Measurements from ENCODE around the gene ATP8B4.
A peak's percentile ranks its signal among the peaks of the same experiment; 100 is the strongest.
"Not testable (repeated sequence)": the region's sequence is repeated elsewhere in the genome, so short reads cannot be mapped to it uniquely, and the experiment has no call there.

ATP8B4 gene

DNA sequence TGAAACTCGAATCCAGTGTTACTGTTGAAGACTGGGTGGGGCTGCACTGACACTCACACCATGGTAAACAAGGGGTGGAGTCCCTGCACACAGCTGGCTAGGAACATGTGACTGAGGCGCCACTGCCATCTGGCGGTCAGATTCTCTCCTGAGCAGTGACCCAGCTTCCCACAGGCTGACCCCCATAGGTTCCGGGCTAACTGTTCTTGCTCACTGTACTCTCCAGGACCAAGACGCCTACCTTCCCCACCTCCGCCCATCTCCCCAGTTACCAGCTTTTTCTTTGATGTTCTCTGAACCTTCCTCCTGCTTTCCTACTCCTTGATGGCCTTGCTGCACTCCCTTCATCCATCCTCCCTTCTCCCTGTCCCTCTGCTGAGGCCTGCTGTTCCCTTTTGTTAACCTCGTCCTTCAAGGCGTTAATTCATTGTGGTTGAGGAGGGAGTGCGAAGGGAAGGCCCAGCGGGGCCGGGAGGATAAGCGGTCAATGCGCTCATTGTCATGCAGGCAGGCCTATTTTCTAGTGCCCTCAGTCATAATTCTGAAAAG, 115.2 kb downstream of the ATP8B4 start:
- peak; percentile 72 to 74 for DNase-seq

DNA sequence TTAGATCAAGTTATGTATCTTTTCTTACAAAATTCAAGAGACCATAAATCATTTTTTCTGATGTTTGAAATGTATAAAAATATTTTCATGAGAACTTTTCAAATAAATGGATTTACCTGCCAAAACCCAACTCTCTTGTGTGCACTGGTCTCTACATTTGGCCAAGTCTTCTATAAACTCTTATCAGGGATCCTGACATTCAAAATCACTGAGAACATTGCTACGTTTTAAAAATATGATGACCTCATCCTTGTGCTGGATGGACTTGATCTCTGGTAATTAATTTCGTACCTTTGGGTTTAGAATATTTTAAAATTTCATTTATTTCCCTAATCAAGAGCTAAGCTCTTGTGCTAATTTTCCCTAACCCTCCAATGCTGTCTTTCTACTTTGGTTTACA, 127.4 kb downstream of the ATP8B4 start:
- no peak for DNase-seq

DNA sequence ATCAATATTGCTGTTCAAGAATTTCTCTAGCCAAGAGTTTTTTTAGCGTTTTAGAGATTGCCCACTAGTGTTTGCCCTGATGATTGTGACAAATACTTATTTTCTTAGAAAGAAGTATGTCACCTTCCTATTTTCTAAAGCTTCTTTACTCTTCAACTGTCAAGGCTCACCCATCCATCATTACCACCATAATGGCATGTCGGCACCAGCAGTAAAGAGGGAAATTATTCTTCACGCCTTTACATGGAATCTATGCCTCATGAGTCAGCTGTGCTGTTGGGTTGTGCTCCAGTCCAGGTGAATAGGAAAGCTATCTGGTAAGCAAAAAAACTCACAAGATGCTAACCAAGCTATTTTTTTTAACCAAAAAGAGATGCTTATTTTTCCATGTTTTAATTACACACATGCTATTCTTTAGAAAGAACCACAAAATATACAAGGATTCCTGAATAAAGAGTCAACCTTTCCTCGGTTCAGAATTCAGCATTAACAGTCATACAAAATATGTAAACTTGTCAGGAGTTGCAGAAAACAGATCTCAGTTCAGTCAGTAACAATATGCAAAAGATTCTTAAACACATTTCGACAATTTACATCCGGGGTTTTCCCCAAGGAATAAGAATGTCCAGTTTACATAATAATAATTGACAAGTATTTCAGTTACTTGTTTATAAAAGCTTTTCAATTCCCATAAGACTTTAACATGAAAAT, 128.0 kb downstream of the ATP8B4 start:
- DNase-seq: no peak

DNA sequence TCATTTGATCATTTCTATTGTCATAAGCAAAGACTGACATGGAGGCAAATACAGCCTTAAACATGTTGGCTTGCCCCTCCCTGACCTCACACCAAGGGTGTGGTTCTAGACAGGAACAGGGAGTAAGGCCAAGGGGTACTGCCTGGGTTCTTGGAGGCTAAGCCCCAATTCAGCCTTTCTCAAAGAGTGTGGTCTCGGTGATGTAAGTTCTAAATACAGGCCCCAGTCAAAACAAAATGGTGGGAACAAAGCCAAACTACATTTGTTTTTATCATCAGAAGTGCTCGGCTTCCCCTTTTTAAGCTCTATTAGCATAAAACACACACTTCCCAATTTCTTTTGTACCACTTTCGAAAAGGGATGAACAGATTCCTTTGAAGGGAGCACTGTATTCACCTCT, 129.5 kb downstream of the ATP8B4 start:
- DNase-seq: no peak

DNA sequence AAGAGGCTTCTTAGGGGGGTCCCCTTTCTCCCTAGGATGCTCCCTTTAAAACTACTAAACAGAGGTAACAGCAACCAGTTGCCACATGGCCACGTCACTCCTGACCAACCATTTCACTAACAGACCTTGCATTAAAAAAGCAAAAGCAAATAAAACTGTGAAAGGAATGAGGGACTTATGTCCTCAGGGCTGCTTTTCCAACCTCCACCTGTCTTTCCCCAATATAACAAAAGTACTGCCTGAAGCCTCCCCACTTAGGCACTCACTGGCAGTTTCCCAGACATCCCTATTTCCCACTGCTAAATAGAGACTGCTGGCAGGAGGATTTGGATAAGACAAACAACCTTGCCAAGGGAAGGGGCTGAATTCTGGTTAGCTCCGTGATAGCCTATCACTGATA, 130.3 kb downstream of the ATP8B4 start:
- DNase-seq: no peak

DNA sequence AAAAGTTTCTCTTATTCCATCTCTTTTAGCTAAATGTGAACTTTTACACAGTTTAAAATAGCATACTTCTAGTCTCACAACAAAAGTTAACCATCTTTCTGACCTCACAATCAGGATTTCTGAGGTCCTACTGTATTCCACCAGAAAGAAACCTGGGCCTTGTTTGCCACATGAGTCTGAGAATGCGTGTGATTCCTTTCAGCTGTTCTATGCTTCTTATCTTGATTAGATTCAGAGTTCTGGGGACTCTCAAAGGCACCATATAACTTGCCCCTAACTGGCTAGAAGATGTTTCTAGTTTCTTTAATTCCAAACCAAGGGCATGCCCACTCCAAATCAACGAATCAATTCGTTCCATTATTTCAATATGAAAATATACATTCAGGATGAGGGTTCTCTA, 131.1 kb downstream of the ATP8B4 start:
- DNase-seq: no peak

DNA sequence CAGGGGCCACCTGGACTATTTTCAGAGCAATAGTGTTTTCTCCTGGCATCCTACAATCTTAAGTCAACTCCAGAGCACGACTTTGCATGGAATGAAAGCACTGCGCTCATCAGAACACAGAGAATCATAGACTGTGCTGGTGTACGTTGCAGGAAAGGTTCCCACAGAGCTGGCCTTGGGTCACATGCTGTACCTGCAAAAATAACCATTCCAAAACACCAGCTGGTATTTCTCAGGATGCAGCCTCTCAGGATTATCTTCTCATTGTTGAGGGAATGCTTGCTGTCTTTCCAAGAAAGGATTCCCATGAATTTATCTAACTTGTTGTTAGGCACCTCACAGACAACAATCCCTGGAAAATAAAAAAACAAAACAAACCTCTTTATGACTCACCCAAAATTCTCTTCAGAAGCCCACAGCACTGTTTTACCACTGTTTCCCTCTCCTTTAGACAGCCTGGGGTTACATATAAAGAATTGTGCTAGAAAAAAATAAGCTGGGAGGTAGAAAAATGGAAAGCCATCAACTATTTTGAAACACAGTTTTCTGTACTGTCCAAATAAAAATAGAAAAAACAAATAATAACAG, 131.7 kb downstream of the ATP8B4 start:
- no peak for DNase-seq

DNA sequence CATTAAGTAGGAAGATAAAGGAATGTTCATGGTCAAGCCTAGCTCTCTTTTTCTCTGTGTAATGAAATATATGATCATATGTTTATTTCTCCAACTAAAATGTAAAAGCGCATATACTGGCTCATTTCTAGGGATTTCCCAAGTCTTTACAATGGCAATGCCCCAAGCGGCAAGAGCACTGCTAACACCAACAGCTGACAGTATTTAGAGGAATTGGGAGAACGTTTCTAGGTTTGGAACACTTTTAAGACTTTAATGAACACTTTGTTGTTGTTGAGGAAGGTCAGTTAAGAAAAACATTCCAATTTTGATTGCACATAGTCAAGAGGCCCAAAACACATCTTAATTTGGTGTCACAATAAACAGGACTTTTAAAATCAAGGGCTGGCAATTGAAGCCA, 132.7 kb downstream of the ATP8B4 start:
- DNase-seq: no peak

DNA sequence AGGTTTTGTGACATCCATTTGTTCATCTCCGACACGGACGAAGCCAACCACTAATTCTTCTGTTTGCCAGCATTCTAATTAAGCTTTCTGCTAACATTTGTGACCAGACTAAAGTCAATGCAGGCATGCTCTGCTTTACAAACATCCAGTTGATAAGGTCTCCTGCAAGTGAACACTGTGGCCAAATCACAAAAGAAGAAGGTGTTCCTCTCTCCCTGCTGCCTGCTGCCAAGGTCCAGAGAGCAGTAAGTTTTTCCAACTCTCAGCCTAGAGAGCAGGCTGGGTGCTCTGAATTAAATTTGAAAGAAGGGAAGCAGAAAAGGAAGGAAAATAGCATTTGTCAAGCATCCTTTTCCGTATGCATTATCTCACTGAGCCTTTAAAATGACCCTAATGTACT, 133.6 kb downstream of the ATP8B4 start:
- no peak for DNase-seq

DNA sequence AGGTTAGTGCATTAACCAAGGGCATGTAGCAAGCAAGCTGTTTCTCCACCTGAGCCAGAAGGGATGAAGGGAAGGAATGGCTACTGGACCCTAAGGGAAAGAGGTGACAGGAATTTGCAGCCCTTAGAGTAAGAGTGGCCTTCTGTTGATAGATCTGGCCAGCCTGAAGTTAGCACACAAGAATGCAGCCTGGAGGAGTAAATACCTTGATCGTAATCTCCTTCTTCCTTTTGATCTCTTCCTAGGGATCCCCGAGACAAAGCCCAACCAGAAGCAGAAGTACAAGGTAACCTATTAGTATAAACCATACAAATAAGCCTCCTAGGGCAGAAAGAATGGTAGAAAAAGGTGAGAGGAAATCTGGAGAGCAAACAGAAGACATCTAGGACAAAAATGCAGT, 134.6 kb downstream of the ATP8B4 start:
- DNase-seq: no peak

DNA sequence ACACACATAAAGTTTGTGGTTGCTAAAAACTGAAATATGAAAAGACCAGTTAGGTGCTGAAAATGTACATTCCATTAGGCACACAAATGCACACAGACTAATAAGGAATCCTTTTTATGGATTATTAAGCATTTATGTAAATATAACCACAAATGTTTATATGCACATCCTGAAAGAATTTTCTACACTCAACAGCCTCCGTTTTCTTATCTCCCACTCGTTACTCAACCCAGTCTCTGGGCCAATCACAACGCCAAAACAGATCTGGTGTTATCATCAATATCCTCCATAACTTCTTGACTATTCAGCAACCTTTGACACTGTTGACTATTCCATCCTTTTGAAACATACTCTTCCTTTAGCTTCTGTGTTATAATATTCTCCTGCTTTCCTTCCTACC, 136.4 kb downstream of the ATP8B4 start:
- DNase-seq: no peak

DNA sequence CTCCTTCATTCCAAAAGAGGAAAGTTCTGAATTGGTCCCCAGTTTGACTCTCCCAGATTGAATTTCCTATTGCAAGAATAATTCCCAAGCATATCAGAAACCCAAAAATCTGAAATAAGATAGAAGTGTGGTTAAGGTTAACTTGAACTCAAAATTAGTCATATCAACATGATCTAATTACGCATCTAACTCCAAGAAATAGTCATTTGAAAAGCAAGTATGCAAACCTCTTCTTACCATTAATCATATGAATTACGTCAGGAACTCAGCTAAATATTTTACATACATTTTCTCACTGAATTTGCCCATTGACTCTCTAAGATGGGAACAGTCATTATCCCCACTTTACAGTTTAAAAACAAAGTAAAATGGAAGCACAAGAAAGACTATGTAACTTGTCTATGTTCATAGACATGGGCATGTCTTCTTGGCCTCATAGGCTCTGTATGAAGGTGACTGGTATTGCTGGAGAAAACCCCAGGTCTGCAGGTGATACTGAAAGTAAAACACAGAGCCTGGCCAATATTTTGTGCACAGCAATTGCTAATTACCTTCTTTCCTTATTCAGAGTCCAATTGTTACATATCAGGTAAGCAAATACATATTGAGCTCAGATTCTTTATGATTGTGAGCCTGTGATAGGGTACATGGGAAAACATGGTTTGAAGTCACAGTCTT, 139.2 kb downstream of the ATP8B4 start:
- DNase-seq: no peak

DNA sequence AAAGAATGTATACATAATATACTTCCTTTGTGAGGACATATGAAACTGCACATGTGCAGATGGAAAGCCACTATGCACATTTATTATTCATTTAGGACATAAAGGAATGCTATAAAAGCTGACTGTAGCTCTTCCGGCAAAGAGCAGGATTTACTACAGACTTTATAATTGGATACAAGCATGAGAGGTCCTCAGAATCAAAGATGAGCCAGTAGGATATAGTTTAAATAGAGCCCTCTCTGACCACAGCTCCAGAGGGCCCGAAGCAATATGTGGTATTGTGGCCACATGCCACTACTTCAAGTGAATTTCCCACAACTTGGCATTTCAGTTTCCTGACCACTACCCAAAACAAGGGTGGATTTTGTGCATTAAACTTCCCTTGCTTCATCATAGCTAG, 140.9 kb downstream of the ATP8B4 start:
- no peak for DNase-seq

DNA sequence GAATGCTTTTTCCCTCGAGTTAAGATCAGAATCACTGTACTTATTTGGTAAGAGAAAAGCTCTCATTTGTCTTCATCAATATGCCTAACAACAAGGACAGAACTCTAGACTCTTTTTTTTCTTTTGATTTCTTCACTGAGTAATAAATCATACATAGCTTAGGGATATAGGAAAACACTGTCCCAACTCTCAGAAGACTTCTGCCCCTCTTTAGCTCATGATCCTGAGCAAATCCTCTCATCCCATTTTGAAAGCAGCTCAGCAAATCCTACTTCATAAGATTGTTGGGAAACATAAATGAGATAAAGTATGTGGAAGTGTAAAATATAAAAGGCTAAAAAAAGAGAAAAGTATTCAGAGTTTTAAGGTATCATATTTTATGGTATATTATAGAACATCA, 141.7 kb downstream of the ATP8B4 start:
- DNase-seq: no peak

DNA sequence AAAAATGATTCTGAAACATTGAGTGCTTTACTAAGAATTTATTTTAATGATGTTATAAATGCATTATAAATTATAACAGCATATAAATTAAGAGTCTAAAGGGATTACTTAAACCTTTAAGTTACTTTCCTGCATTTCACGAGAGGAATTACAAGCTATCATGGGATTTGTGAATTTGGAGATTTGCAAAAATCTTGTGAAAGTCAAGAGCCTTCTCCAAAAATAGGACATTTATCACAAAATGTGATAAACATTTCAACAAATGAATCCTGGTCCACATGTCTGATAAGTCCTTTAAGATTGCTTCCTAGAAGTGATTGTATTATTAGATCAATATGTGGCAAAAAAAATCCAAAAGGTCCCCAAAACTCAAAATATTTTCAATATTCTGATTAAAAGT, 154.5 kb downstream of the ATP8B4 start:
- DNase-seq: no peak

DNA sequence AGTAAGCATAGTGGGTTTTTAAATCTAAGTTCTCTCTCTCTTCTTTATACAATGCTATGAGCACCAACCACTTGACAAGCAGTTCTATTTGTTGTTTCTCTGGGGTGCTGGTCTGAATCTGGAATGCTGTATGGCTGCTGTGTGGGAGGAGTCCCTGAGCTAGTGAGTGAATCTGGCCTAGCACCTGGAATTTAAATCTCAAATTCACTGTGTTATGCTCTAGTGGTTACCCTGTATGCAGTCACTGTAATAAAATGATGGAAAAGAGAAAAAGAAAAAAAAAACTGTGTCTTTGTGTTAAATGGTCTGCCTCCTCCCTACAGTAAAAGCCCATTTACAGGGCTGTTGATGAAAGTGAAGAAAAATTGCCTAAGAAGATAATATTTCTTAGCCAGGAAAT, 155.0 kb downstream of the ATP8B4 start:
- no peak for DNase-seq

DNA sequence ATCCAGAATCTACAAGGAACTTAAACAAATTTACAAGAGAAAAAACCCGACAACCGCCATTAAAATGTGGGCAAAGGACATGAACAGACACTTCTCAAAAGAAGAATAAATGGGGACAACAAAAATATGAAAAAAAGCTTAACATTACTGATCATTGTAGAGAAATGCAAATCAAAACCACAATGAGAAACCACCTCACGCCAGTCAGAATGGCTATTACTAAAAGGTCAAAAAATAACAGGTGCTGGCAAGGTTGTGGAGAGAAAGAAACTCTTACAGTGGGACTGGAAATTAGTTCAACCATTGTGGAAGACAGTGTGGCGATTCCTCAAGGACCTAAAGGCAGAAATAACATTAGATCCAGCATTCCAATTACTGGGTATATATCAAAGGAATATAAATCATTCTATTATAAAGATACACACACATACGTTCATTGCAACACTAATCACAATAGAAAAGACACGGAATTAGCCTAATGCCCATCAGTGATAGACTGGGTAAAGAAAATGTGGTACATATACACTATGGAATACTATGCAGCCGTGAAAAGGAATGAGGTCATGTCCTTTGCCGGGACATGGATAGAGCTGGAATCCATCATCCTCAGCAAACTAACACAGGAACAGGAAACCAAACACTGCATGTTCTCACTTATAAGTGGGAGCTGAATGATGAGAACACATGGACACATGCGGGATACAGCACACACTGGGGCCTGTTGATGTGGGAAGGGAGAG, 155.8 kb downstream of the ATP8B4 start:
- not testable (repeated sequence) for DNase-seq

DNA sequence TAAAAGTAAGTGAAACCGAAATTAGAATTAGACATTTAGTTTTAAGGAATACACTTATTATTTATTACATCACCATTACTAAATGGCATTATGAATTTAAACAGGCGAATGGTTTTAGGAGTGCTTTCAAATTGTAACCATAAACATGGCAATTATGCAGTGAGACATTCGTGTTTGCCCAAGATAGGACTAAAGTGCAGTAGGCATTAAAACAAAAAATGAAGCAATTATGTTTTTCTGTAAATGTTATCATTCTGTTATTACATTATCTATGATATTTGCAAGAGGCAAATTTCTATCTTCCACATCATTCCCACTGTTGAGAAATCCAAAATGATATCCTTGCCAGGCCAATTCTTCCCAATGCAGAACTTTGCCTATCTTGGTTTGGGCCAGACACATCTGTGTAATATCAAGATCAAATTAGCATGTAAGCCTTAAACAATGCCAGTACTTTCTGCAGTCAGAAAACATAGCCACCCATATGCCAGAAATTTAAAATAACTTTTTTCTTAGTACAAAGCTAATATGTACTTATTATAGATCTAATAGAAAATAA, 156.9 kb downstream of the ATP8B4 start:
- DNase-seq: no peak

DNA sequence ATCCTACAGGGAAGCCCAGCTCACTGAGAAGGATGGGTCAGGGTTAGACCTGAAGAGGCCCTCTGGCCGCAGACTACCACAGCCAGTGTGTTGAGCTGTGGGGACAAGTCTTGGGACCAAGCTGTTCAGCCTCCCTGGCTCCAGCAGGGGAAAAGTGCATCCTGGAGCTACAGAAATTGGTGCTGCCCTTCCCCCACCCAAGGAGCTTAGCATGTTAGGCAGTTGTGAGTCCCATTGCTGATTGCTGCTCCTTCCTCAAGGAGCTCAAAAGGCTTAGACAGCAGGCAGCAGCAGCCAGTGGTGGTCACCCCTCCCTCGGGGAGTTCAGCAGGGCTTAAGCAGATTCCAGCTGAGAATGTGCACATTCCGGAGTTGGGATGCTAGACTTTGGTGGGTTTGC, 165.6 kb downstream of the ATP8B4 start:
- DNase-seq: no peak

DNA sequence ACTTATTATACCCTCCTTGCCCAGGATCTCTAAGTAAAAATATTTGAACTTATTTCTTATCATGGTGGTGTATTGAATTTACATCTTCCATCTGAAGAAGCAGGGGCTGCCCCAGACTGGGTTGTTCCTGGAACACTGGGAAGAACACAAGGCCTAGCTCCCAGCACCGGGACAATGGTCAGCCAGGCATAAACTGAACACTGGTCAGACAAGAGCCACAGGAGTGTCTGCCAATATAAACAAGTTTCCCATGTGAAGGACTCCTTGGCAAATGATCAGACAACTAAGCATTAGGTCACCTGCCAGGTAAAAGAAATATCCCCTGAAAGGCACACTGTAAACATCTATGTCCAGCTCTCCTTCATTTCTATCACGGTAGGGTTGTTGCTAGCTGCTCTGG, 172.4 kb downstream of the ATP8B4 start:
- no peak for DNase-seq

DNA sequence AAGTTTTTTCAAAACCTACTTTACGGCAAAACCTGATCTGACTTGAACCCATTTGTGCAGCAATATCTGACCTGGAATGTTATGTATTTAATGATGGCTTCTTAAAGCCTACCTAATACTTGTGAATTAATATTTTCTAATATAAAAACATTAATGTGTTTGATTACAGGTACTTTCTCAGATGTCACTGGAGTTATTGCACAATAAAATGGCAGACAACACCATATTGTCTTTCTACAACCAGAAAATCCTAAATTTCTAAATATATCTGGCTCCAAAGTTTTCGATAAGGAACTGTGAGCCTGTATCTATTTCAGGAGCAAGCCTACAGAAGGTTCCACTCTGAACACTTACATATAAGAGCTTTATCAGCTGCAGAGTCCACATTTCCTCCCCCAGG, 184.5 kb downstream of the ATP8B4 start:
- no peak for DNase-seq

DNA sequence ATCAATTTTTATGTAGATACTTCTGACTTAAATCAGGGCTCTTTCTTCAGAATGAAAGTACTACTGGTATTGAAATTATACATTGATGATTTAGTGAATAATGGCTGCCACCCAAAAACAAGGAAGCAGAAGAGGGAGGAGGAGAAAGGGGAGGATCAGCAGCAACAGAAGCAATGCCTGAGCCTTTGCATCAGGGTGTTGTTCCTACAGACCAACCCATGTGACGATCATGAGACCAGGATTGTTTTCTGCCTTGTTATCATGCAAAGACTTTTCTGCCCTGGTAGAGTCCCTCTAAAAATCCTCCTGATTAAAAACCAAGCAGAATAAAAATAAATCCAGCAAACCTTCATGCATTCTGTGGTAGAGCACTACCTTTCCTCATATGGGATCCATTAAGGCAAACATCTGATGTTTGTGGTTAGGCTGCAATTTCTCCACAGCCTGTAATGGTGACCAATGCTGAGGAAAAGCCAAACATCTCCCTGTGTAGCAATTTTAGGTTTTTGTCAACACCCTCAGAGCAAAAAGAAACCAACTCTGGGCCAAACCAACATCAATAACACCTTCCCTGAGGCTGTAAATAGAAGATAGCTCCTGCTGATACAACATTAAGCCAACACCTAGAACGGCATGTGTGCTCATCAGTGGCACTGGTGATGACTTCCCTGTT, 191.7 kb downstream of the ATP8B4 start:
- no peak for DNase-seq

DNA sequence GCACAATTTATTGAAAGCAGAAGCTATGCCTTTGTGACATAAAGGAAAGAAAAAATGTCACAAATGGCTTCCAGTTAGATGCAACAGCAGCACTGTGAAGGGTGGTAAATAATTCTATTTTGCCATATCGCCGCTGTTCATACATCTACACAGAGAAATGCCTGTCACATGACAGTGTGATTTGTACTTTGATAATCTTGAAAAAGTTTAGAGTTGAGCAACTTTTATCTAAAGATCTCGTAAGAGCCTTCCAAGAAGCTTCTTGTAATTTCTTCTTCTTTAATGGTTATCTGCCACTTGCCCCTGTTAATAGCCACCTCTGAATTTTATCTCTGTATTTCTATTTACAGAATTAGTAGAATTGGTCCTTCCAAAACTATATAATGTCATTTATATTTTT, 192.3 kb downstream of the ATP8B4 start:
- no peak for DNase-seq
